ENCODE data around the gene OSMR. TPM values are rescaled to one million over a fixed set of nuclear protein-coding genes. Genes with fewer than 3 reads are reported as not detected.

The OSMR gene
- total RNA-seq, 4 donors from 2014 or later = 38.6 to 61.0 (median 51.7) TPM

GRCh38 chr5:38831909-38832308 lies 13.9 kb upstream of the OSMR start:
- TF ChIP-seq CTCF (IDR thresholded peaks at IDR 0.05; ENCODE audit: low read depth) = no peak

- TF ChIP-seq CTCF (IDR thresholded peaks at IDR 0.05; ENCODE audit: low read depth) = no peak
Observed at GRCh38 chr5:38832810-38833209, 13.0 kb upstream of the OSMR start.

GRCh38 chr5:38835887-38836286 lies 9.9 kb upstream of the OSMR start:
- no peak for TF ChIP-seq CTCF (IDR thresholded peaks at IDR 0.05; ENCODE audit: low read depth)

DNA sequence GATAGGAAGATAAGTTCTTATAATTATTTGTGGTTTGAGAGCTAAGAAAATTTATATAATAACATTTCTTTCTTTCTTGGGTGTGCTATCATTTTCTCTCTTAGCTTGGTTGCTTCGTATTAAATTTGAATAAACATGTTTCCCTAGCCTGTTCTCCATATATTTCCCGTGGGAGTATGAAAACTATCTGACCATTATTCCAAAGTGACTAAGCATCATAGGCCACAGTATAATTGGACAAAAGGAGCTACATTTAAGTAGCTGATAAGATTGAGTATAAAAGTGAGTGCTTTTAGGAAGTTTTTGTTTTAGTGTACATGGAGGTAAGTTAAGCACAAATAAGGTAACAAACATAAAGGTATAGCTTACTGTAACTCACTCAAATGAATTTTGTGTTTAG lies 8.4 kb upstream of the OSMR start:
- no peak for TF ChIP-seq CTCF (IDR thresholded peaks at IDR 0.05; ENCODE audit: low read depth)

- no peak for TF ChIP-seq CTCF (IDR thresholded peaks at IDR 0.05; ENCODE audit: low read depth)
Observed at GRCh38 chr5:38837932-38838331, 7.9 kb upstream of the OSMR start.

- no peak for TF ChIP-seq CTCF (IDR thresholded peaks at IDR 0.05; ENCODE audit: low read depth)
Observed at GRCh38 chr5:38843665-38844064, 2.1 kb upstream of the OSMR start.

DNA sequence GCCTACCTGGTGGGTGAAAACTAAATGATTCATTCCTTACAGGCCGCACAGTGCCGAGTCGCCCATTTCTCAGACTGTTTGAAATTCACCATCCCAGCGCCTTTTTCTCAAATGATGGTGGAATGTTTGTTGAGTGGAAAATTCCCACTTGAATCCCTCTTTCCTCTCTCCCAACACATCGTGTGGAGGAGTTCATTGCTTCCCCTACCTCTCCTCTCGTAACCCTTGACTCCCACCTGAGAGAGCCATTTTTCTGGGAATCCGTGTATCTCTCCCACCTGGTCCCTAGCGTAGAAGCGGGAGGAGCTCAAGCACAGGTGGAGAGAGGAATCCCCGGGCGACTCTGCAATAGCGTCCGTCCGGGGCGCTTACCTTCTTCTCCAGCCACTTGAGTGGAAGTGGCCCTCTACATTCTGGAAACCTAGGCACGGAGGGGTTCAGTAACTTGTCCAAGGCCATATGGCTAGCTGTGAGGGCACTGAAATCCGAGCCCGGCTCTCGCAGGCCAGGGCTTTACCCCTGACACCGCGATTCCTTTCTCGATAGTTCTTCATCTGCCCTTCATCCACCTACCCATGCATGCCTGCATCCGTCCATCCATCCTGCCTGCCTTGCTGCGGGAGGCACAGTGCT lies 683 bp downstream of the OSMR start:
- TF ChIP-seq CTCF (IDR thresholded peaks at IDR 0.05; ENCODE audit: low read depth) = no peak
